Keratinocyte (primary cell): ENCODE measurements around the gene MCUB.

Experiments
- CTCF ChIP-seq, 3 experiments: IDR thresholded peaks in 1 of 3; conservative IDR thresholded peaks in 1 of 3; optimal IDR thresholded peaks in 1 of 3; 2 replicates in 2 of 3; 3 replicates in 1 of 3; pipeline versions ENCODE3 to v1.5.1; 2011; ENCODE audit warnings: low read length in 3 of 3, mild to moderate bottlenecking in 3 of 3, moderate library complexity in 2 of 3, control low read depth in 1 of 3, inconsistent platforms in 1 of 3; ENCODE audit not compliant: insufficient read depth in 2 of 3; ENCODE audit errors: extremely low read depth in 1 of 3
- EZH2 ChIP-seq: IDR thresholded peaks from one replicate; pipeline ENCODE4 v1.6.1; 2012; ENCODE audit warnings: inconsistent platforms, mild to moderate bottlenecking, low read length, moderate library complexity

DNA sequence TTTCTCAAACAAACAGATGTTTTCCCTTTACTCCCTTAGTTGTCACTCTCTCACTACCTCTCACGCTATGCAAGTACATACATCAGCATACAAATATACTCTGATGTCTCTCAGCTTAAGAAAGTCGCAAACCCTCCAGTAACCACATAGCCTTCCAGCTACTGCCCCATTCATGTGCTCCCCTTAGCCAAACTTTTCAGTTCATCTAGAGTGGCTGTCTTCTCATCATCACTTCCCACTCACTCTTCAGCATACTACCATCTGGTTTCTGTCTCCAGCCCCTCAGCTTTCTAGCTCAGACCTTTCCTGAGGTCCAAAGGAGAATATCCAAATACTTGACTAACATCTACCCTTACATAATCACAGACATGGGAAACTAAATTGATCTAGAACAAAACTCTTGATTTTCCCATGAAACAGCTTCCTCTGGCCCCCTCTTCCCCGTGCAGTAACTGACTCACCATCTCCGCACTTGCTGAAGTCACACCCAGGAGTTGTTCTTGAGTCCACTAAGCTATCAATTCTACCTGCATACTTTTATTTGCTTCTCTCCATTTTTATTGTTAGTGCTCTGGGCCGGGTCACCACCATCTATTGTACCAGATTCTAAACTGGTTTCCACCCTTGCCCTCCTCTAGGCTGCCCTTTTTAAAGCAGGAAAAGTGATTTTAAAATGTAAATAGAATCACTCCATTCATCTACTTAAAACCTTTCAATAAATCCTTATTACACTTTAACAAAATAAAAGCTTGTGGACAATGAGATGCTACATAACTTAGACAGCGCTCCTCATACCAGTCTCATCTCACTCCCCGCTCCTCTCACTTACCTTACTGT is 86.0 kb downstream of the MCUB start:
- TF ChIP-seq CTCF (optimal IDR thresholded peaks at IDR 0.05 in 1 of 3, IDR thresholded peaks at IDR 0.05 in 1 of 3, conservative IDR thresholded peaks at IDR 0.05 in 1 of 3; ENCODE audit: extremely low read depth in 1 of 3, insufficient read depth in 2 of 3, low read length in 3 of 3) (no peak), EZH2 (no peak)
